ENCODE results near the gene IGFBPL1. TPM values are rescaled to one million over a fixed set of nuclear protein-coding genes. Genes with fewer than 3 reads are reported as not detected.

The IGFBPL1 gene
- polyA plus RNA-seq, 2 of the 4 experiments (the other 2 are of a cell fraction): 2.5 to 2.7 TPM

- TF ChIP-seq POLR2A (IDR thresholded peaks at IDR 0.05; ENCODE audit: low read length) (no peak), HMGXB4 (CRISPR knock-in tag; IDR thresholded peaks at IDR 0.05; ENCODE audit: borderline replicate concordance) (no peak), SMC3 (IDR thresholded peaks at IDR 0.05) (no peak), RAD21 (conservative IDR thresholded peaks at IDR 0.05 in 1 of 2, IDR thresholded peaks at IDR 0.05 in 1 of 2) (no peak), ELK1 (IDR thresholded peaks at IDR 0.05; ENCODE audit: low read depth, low read length) (no peak), ZSCAN20 (CRISPR knock-in tag; IDR thresholded peaks at IDR 0.05) (no peak), TP53 (CRISPR knock-in tag; IDR thresholded peaks at IDR 0.05) (no peak)
- TF ChIP-seq, protein P1, sequence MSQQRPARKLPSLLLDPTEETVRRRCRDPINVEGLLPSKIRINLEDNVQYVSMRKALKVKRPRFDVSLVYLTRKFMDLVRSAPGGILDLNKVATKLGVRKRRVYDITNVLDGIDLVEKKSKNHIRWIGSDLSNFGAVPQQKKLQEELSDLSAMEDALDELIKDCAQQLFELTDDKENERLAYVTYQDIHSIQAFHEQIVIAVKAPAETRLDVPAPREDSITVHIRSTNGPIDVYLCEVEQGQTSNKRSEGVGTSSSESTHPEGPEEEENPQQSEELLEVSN (IDR thresholded peaks at IDR 0.05; ENCODE audit: borderline replicate concordance, low read depth): no peak
- no peak overlapping the region for H3K4me3 ChIP-seq
- FAIRE-seq (no peak), ATAC-seq (no peak), DNase-seq (ENCODE audit: low read depth in 1 of 2, low spot score in 1 of 2) (no peak)
- WGBS (ENCODE audit: missing lambda C conversion rate): 40% methylated on average over 2 of the region's 2 CpGs
- POLR2A ChIA-PET: no interaction called here
- no peaks in the 10 kb centered on the region for H3K9me3 ChIP-seq
- CTCF ChIA-PET: interaction anchor here (1.0 to 2.4 kb wide), 2 partner anchors 20 to 464 kb away, joined by 3 to 8 read pairs; no protein-coding TSS in a partner anchor
- no peak overlapping the region for H3K4me2 ChIP-seq
- no peaks in the 10 kb centered on the region for H3K4me1 ChIP-seq
- H3K27ac ChIP-seq: no peak overlapping the region
Observed at GRCh38 chr9:38368731-38369130, 55.5 kb downstream of the IGFBPL1 start.

- ChIA-PET CTCF (interaction anchor here (0.6 to 2.1 kb wide), 5 partner anchors 14 to 454 kb away, joined by 3 to 9 read pairs (median 3); no protein-coding TSS in a partner anchor), POLR2A (no interaction called here)
- H3K9me3 ChIP-seq: no peaks in the 10 kb centered on the region
- TF ChIP-seq MAZ (IDR thresholded peaks at IDR 0.05; ENCODE audit: borderline replicate concordance, low read depth, low read length) (no peak), RNF2 (IDR thresholded peaks at IDR 0.05; ENCODE audit: borderline replicate concordance, low read depth) (no peak), ZC3H11A (IDR thresholded peaks at IDR 0.05) (no peak), NFE2L2 (conservative IDR thresholded peaks at IDR 0.05; ENCODE audit: low read length) (no peak), RFX5 (IDR thresholded peaks at IDR 0.05) (no peak), CBX2 (IDR thresholded peaks at IDR 0.05; ENCODE audit: borderline replicate concordance, low read depth) (no peak), KDM5A (IDR thresholded peaks at IDR 0.05) (no peak), ZSCAN20 (CRISPR knock-in tag; IDR thresholded peaks at IDR 0.05) (no peak), CHD4 (IDR thresholded peaks at IDR 0.05; ENCODE audit: borderline replicate concordance) (no peak), JUNB (IDR thresholded peaks at IDR 0.05) (no peak), HMGXB4 (CRISPR knock-in tag; IDR thresholded peaks at IDR 0.05; ENCODE audit: borderline replicate concordance) (no peak), JUN (IDR thresholded peaks at IDR 0.05) (no peak), HEYL (CRISPR knock-in tag; IDR thresholded peaks at IDR 0.05) (no peak), RCOR1 (IDR thresholded peaks at IDR 0.05; ENCODE audit: low read depth, low read length) (no peak), HDAC2 (IDR thresholded peaks at IDR 0.05) (no peak), EP300 (IDR thresholded peaks at IDR 0.05) (no peak), EHF (CRISPR knock-in tag; IDR thresholded peaks at IDR 0.05) (no peak)
- TF ChIP-seq, protein P2, sequence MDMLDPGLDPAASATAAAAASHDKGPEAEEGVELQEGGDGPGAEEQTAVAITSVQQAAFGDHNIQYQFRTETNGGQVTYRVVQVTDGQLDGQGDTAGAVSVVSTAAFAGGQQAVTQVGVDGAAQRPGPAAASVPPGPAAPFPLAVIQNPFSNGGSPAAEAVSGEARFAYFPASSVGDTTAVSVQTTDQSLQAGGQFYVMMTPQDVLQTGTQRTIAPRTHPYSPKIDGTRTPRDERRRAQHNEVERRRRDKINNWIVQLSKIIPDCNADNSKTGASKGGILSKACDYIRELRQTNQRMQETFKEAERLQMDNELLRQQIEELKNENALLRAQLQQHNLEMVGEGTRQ (IDR thresholded peaks at IDR 0.05): no peak
- TF ChIP-seq, protein P1 (IDR thresholded peaks at IDR 0.05; ENCODE audit: borderline replicate concordance, low read depth): no peak
- ATAC-seq: no peak
- H3K4me1 ChIP-seq: 0 out of 3 replicates have a peak, but pooled peaks cover 4% of the 10 kb centered on the region
- H3K4me3 ChIP-seq: no peak overlapping the region
- no peak for DNase-seq (ENCODE audit: low read depth in 1 of 2, low spot score in 1 of 2)
- H3K4me2 ChIP-seq: no peak overlapping the region
- no peak for FAIRE-seq
- H3K27ac ChIP-seq: no peak overlapping the region
Observed at GRCh38 chr9:38367898-38368297, 56.4 kb downstream of the IGFBPL1 start.
